HEK293 (cell line): ENCODE data around the gene CBX8.

Experiments
- GLI2 ChIP-seq: fragments of 450-650 bp; formaldehyde crosslinking; IDR thresholded peaks from 2 replicates; pipeline ENCODE4; 2017; ENCODE audit warnings: missing biosample characterization, missing genetic modification characterization, low read depth, borderline replicate concordance
- GLI4 ChIP-seq: fragments of 450-650 bp; formaldehyde crosslinking; IDR thresholded peaks from 2 replicates; pipeline ENCODE4 v1.5.1; 2016; ENCODE audit warnings: missing biosample characterization, missing genetic modification characterization
- SALL2 ChIP-seq: fragments of 450-650 bp; formaldehyde crosslinking; IDR thresholded peaks from 2 replicates; pipeline ENCODE4 v1.5.0; 2017; ENCODE audit warnings: missing biosample characterization, mild to moderate bottlenecking, missing genetic modification characterization, borderline replicate concordance
- ZBTB21 ChIP-seq: fragments of 450-650 bp; formaldehyde crosslinking; IDR thresholded peaks from 2 replicates; pipeline ENCODE4 v1.5.1; 2017; ENCODE audit warnings: missing biosample characterization, missing genetic modification characterization
- ZFP3 ChIP-seq: fragments of 450-650 bp; formaldehyde crosslinking; IDR thresholded peaks from 2 replicates; pipeline ENCODE4 v1.5.1; 2016; ENCODE audit warnings: low read depth, missing biosample characterization, missing genetic modification characterization
- ZFP37 ChIP-seq: fragments of 450-650 bp; formaldehyde crosslinking; IDR thresholded peaks from 2 replicates; pipeline ENCODE4 v1.5.1; 2016; ENCODE audit warnings: missing biosample characterization, missing genetic modification characterization
- ZNF114 ChIP-seq: fragments of 450-650 bp; formaldehyde crosslinking; IDR thresholded peaks from 2 replicates; pipeline ENCODE4 v1.5.0; 2017; ENCODE audit warnings: missing biosample characterization, missing genetic modification characterization
- ZNF121 ChIP-seq: fragments of 450-650 bp; formaldehyde crosslinking; IDR thresholded peaks from 2 replicates; pipeline ENCODE4 v1.5.1; 2016; ENCODE audit warnings: missing biosample characterization, missing genetic modification characterization
- ZNF623 ChIP-seq: fragments of 450-650 bp; formaldehyde crosslinking; IDR thresholded peaks from 2 replicates; pipeline ENCODE4 v1.5.1; 2016; ENCODE audit warnings: missing biosample characterization, missing genetic modification characterization
- ZNF776 ChIP-seq: fragments of 450-650 bp; formaldehyde crosslinking; IDR thresholded peaks from 2 replicates; pipeline ENCODE4 v1.5.0; 2017; ENCODE audit warnings: missing biosample characterization, missing genetic modification characterization, borderline replicate concordance
- TF ChIP-seq, protein P1 (sequence below): fragments of 450-650 bp; formaldehyde crosslinking; IDR thresholded peaks from 2 replicates; pipeline ENCODE4 v1.5.1; 2016; ENCODE audit warnings: missing biosample characterization, missing genetic modification characterization
- TF ChIP-seq, protein P2 (sequence below): fragments of 450-650 bp; formaldehyde crosslinking; IDR thresholded peaks from 2 replicates; pipeline ENCODE4 v1.5.1; 2016; ENCODE audit warnings: missing biosample characterization, missing genetic modification characterization

DNA sequence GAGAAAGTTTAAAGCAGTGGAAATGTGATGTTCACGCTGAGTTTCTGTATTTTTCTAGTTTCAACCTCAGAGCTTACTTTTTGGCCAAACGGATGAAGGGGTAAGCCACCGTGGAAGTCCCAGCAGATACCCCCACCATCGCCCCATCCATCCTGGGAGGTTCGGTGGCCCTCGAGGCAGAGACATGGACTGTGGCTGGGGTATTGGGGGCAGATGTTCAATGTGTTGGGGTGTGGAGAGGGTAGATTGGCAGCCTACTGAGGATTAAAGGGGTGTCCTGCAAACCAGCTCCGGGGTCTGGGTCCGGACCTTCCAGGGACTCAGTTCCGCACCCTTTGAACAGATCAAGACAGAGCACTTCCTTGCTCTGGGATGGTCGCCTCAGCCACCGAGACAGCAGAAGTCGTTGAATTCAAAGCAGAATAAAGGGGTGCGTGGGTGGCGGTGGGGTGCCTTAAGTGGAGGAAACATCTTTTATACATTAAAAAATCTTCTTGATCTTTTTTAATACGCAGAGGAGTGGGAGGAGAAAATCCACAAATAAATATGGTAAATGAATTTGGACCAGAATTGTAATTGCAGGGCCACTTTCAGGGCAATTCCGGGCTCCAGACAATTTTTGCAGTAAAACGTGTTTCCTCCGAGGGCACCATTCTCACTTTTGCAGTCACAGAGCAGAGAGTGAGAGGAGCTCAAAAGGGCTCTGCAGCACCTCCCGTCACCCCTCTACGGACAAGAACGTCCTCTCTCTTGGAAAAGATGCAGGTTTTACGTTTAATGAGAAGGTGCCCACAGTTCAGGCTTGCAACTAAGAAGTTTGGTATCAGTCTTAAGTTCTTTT, 8.2 kb upstream of the CBX8 start:
- TF ChIP-seq GLI2 (no peak), ZNF623 (no peak), SALL2 (tag by site-specific recombination) (no peak), ZFP37 (no peak), ZNF776 (no peak), ZFP3 (no peak), ZBTB21 (no peak), ZNF121 (tag by site-specific recombination) (no peak), GLI4 (tag by site-specific recombination) (no peak), ZNF114 (tag by site-specific recombination) (no peak)
- TF ChIP-seq, protein P1, sequence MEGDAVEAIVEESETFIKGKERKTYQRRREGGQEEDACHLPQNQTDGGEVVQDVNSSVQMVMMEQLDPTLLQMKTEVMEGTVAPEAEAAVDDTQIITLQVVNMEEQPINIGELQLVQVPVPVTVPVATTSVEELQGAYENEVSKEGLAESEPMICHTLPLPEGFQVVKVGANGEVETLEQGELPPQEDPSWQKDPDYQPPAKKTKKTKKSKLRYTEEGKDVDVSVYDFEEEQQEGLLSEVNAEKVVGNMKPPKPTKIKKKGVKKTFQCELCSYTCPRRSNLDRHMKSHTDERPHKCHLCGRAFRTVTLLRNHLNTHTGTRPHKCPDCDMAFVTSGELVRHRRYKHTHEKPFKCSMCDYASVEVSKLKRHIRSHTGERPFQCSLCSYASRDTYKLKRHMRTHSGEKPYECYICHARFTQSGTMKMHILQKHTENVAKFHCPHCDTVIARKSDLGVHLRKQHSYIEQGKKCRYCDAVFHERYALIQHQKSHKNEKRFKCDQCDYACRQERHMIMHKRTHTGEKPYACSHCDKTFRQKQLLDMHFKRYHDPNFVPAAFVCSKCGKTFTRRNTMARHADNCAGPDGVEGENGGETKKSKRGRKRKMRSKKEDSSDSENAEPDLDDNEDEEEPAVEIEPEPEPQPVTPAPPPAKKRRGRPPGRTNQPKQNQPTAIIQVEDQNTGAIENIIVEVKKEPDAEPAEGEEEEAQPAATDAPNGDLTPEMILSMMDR (tag by site-specific recombination), result no peak
- TF ChIP-seq, protein P2, sequence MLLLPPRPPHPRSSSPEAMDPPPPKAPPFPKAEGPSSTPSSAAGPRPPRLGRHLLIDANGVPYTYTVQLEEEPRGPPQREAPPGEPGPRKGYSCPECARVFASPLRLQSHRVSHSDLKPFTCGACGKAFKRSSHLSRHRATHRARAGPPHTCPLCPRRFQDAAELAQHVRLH (tag by site-specific recombination), result no peak
